Measurements from ENCODE around the gene PRCC.

GRCh38 chr1:156821801-156822200, 54.5 kb downstream of the PRCC start:
- TF ChIP-seq CTCF (IDR thresholded peaks at IDR 0.05) (no peak), POLR2A (IDR thresholded peaks at IDR 0.05) (no peak)
